Stomach (tissue), 4 donors: Measurements from ENCODE around the gene TRDN.
"Not testable (repeated sequence)": the region's sequence is repeated elsewhere in the genome, so short reads cannot be mapped to it uniquely, and the experiment has no call there.

Experiments used
- POLR2AphosphoS5 ChIP-seq, 3 donors: sonication (generic); formaldehyde crosslinking; IDR thresholded peaks; one replicate each; pipeline ENCODE4 v1.6.1; 2016; ENCODE audit warnings: antibody characterized with exemption in 3 of 3
- TF ChIP-seq, protein P1 (sequence below), 7 experiments: fragments of 450-650 bp in 4 of 7; fragments of 200-600 bp in 3 of 7; sonication (generic) in 3 of 7; IDR thresholded peaks; one replicate each; pipeline ENCODE4 v1.5.1; 2016 to 2019; ENCODE audit warnings: antibody characterized with exemption in 7 of 7, control low read depth in 2 of 7, mild to moderate bottlenecking in 1 of 7

- TF ChIP-seq, protein P1, sequence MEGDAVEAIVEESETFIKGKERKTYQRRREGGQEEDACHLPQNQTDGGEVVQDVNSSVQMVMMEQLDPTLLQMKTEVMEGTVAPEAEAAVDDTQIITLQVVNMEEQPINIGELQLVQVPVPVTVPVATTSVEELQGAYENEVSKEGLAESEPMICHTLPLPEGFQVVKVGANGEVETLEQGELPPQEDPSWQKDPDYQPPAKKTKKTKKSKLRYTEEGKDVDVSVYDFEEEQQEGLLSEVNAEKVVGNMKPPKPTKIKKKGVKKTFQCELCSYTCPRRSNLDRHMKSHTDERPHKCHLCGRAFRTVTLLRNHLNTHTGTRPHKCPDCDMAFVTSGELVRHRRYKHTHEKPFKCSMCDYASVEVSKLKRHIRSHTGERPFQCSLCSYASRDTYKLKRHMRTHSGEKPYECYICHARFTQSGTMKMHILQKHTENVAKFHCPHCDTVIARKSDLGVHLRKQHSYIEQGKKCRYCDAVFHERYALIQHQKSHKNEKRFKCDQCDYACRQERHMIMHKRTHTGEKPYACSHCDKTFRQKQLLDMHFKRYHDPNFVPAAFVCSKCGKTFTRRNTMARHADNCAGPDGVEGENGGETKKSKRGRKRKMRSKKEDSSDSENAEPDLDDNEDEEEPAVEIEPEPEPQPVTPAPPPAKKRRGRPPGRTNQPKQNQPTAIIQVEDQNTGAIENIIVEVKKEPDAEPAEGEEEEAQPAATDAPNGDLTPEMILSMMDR (IDR thresholded peaks at IDR 0.05): not testable (repeated sequence)
- TF ChIP-seq POLR2AphosphoS5 (IDR thresholded peaks at IDR 0.05): not testable (repeated sequence)
Measured at GRCh38 chr6:123587407-123587806, 49.3 kb downstream of the TRDN start.
